GM12878 (cell line): Measurements from ENCODE around the gene DIP2C. TPM values are rescaled to one million over a fixed set of nuclear protein-coding genes. Genes with fewer than 3 reads are reported as not detected.

Source experiments
- ATAC-seq: fragments of 200-7000 bp; cut with Tn5 transposase; 3 replicates; pipeline ENCODE4 v1.9.1; 2020; ENCODE audit warnings: mild to moderate bottlenecking, moderate library complexity
- BruUV-seq: library from RNA; stranded (reverse); fragments of 400-500 nt; replicated peaks from 2 replicates; lab custom pipeline; 2021; lab: Mats Ljungman, UMichigan
- CTCF ChIA-PET: fragments of 300-600 bp; sonication (Branson Sonifier 250); formaldehyde crosslinking; extraction: SDS; loops from one replicate; lab custom pipeline; 2021; ENCODE audit warnings: inconsistent platforms; lab: Yijun Ruan, JAX
- POLR2A ChIA-PET: fragments of 350-600 bp; formaldehyde crosslinking; extraction: SDS; loops from one replicate; lab custom pipeline; 2021; ENCODE audit warnings: inconsistent platforms; lab: Charles Lee
- RAD21 ChIA-PET: fragments of 300-600 bp; sonication (Branson Sonifier 250); formaldehyde crosslinking; loops from one replicate; lab custom pipeline; 2023; ENCODE audit warnings: antibody characterized with exemption; ENCODE audit not compliant: unreplicated experiment; lab: Charles Lee
- SMC1A ChIA-PET: fragments of 300-600 bp; sonication (Branson Sonifier 250); formaldehyde crosslinking; loops from one replicate; lab custom pipeline; 2023; ENCODE audit not compliant: unreplicated experiment, uncharacterized antibody; lab: Charles Lee
- DNase-seq: peaks from one replicate; pipeline ENCODE4 v3.0.0-alpha.2; 2011; ENCODE audit warnings: low read depth, low spot score
- FAIRE-seq: peaks from 3 replicates; lab custom pipeline; 2011; peaks lifted over from hg19 to GRCh38; lab: Jason Lieb, UNC
- H2AFZ ChIP-seq: 2 replicates; pipeline ENCODE4 v1.6.0; 2011; ENCODE audit warnings: low read depth, low read length, control low read depth; ENCODE audit not compliant: control insufficient read depth
- H3K27ac ChIP-seq: 2 replicates; pipeline ENCODE4 v1.5.1; 2011; ENCODE audit warnings: control low read depth; ENCODE audit not compliant: control insufficient read depth, insufficient read depth
- H3K27me3 ChIP-seq, 2 experiments: replicated peaks in 1 of 2; 2 replicates each; pipeline versions ENCODE4 v1.6.0 to v1.6.1; 2011; ENCODE audit warnings: low read length in 1 of 2; ENCODE audit not compliant: control insufficient read depth in 2 of 2, insufficient read depth in 2 of 2
- H3K36me3 ChIP-seq, 2 experiments: 2 replicates each; pipeline ENCODE4 v1.5.1; 2011; ENCODE audit warnings: low read length in 1 of 2; ENCODE audit not compliant: control insufficient read depth in 2 of 2, insufficient read depth in 2 of 2
- H3K4me1 ChIP-seq: 2 replicates; pipeline ENCODE4 v1.6.1; 2011; ENCODE audit warnings: mild to moderate bottlenecking, low read length, moderate library complexity, mixed read lengths; ENCODE audit not compliant: control insufficient read depth, insufficient read depth
- H3K4me2 ChIP-seq: 2 replicates; pipeline ENCODE4 v1.6.0; 2011; ENCODE audit warnings: control low read depth; ENCODE audit not compliant: control insufficient read depth, insufficient read depth
- H3K4me3 ChIP-seq: fragments of 200-600 bp; sonication (generic); 2 replicates; pipeline ENCODE4 v1.5.1; 2016
- H3K79me2 ChIP-seq: 2 replicates; pipeline ENCODE4 v1.6.0; 2011; ENCODE audit warnings: low read length; ENCODE audit not compliant: control insufficient read depth, insufficient read depth
- H3K9ac ChIP-seq: 2 replicates; pipeline ENCODE4 v1.8.0; 2011; ENCODE audit warnings: low read length, control low read depth, mixed read lengths; ENCODE audit not compliant: control insufficient read depth, insufficient read depth
- H3K9me3 ChIP-seq: replicated peaks from 3 replicates; pipeline ENCODE4 v1.5.1; 2011; ENCODE audit warnings: mild to moderate bottlenecking, low read length; ENCODE audit not compliant: control insufficient read depth, insufficient read depth
- H4K20me1 ChIP-seq: 2 replicates; pipeline ENCODE4 v1.6.0; 2011; ENCODE audit not compliant: control insufficient read depth, insufficient read depth
- CHD4 ChIP-seq: fragments of 200-600 bp; sonication (generic); IDR thresholded peaks from 2 replicates; pipeline ENCODE4 v1.6.1; 2016; ENCODE audit warnings: mild to moderate bottlenecking
- DPF2 ChIP-seq: fragments of 450-650 bp; IDR thresholded peaks from 2 replicates; pipeline ENCODE4 v1.6.1; 2017; ENCODE audit warnings: mild to moderate bottlenecking
- LARP7 ChIP-seq: fragments of 450-650 bp; IDR thresholded peaks from 2 replicates; pipeline ENCODE4 v1.6.1; 2017; ENCODE audit warnings: mild to moderate bottlenecking
- MXI1 ChIP-seq: fragments of 150-350 bp; IDR thresholded peaks from 2 replicates; pipeline ENCODE4 v1.6.1; 2011; ENCODE audit warnings: low read depth, mild to moderate bottlenecking, inconsistent platforms, low read length, improper control_type of control experiment
- PML ChIP-seq: IDR thresholded peaks from 2 replicates; pipeline ENCODE4 v1.6.1; 2012; ENCODE audit warnings: low read length, inconsistent platforms
- RELA ChIP-seq: fragments of 450-650 bp; IDR thresholded peaks from 2 replicates; pipeline ENCODE4 v1.8.0; 2014; ENCODE audit warnings: borderline replicate concordance; ENCODE audit not compliant: partially characterized antibody
- TBL1XR1 ChIP-seq: IDR thresholded peaks from 2 replicates; pipeline ENCODE4 v1.6.1; 2012; ENCODE audit warnings: low read depth, low read length, improper control_type of control experiment
- TCF3 ChIP-seq: IDR thresholded peaks from 2 replicates; pipeline ENCODE4 v1.6.1; 2012; ENCODE audit warnings: low read depth, mild to moderate bottlenecking, low read length, borderline replicate concordance; ENCODE audit not compliant: insufficient read depth
- WRNIP1 ChIP-seq: IDR thresholded peaks from 2 replicates; pipeline ENCODE4 v1.6.1; 2011; ENCODE audit warnings: low read depth, low read length, improper control_type of control experiment, borderline replicate concordance
- ZNF274 ChIP-seq: IDR thresholded peaks from one replicate; pipeline ENCODE4 v1.8.0; 2011; ENCODE audit not compliant: insufficient read length, insufficient read depth
- ZNF622 ChIP-seq: fragments of 450-650 bp; IDR thresholded peaks from 2 replicates; pipeline ENCODE4 v1.6.1; 2017; ENCODE audit warnings: mild to moderate bottlenecking, inconsistent platforms
- WGBS: methylation state at CpG from one replicate; pipeline ENCODE4 v1.1.6; 2016; ENCODE audit warnings: low lambda C conversion rate; ENCODE audit not compliant: insufficient replicate concordance, insufficient coverage; ENCODE audit errors: missing lambda C conversion rate; 5-methylcytosine and 5-hydroxymethylcytosine counted together
- in situ Hi-C: fragments of 300-500 bp; cut with MboI; formaldehyde crosslinking; loops from 9 replicates; pipeline ENCODE4 v1.14.3; 2018; ENCODE audit warnings: mixed read lengths
- intact Hi-C: fragments of 100-400 bp; cut with micrococcal nuclease; formaldehyde crosslinking; loops from one replicate; pipeline ENCODE4 v1.14.2; 2022; ENCODE audit not compliant: unreplicated experiment
- polyA plus RNA-seq, 11 experiments: library from polyadenylated mRNA; depleted of rRNA in 4 of 11; unstranded in 6 of 11; stranded (reverse) in 5 of 11; fragments of >200 nt; fragmentation: Nextera tagmentation in 4 of 11; fragmentation: Illumina TruSeq in 1 of 11; extraction: Ambion mirVana in 4 of 11; extraction: Trizol in 1 of 11; gene quantifications; 1 replicate in 1 of 11; 2 replicates in 10 of 11; pipeline versions ENCODE4 v1.2.1 to v1.2.3, GENCODE V29; 2011 to 2016; ENCODE audit warnings: inconsistent platforms in 2 of 11, missing spikeins in 2 of 11, low read depth in 1 of 11
- total RNA-seq, 4 experiments: library from RNA; depleted of rRNA in 3 of 4; stranded (reverse); fragments of >200 nt in 3 of 4; fragmentation: Illumina TruSeq in 1 of 4; extraction: Trizol in 1 of 4; gene quantifications; 2 replicates each; pipeline versions ENCODE4 v1.2.1 to v1.2.3, GENCODE V29; 2013 to 2021
- TF ChIP-seq, protein P1 (sequence below): IDR thresholded peaks from 2 replicates; pipeline ENCODE4 v1.6.1; 2011; ENCODE audit warnings: borderline replicate concordance, low read depth, mild to moderate bottlenecking, moderate library complexity, low read length; ENCODE audit not compliant: insufficient read depth, poor library complexity, severe bottlenecking
- TF ChIP-seq, protein P2 (sequence below): IDR thresholded peaks from 2 replicates; pipeline ENCODE4 v1.6.1; 2012; ENCODE audit warnings: low read depth, low read length, improper control_type of control experiment

DIP2C gene
- total and polyA plus RNA-seq, 10 of the 15 experiments (the other 5 are each of a cell fraction or from before 2014, with no cell fraction given), result 0.01 to 0.10 (median 0.06) TPM

DNA sequence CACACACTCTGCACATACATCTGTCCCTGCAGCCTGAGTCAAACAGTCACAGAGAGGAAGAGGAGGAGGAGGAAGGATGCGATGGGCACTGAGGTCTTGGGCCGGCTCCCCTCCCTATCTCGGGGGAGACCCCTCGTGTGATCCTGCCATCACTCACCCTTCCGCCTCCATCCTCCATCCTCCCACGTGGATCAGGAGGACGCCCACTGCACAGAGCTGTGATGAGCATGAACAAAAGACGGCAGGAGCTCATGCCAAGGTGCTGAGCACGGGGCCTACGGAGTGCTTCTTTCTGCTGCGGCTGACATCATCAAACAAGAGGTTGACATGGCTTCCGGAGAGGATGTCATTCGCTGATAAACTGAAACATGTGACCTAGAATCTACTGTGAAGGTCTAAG is 68.0 kb downstream of the DIP2C start:
- no peak for ATAC-seq
- H3K4me1 ChIP-seq, result peaks cover 6% of the 10 kb centered on the region; the same call in 1 of the 2 replicates
- DNase-seq, result no peak
- 52% methylated on average over 13 of the region's 13 CpGs for WGBS
- no peak overlapping the region for H2AFZ ChIP-seq
- in situ Hi-C loops (no loop called here), intact Hi-C loops (no loop called here)
- ChIA-PET RAD21 (no interaction called here), POLR2A (no interaction called here), CTCF (no interaction called here), SMC1A (no interaction called here)
- peaks cover 0 to 2% of the 10 kb centered on the region in 2 experiments; a peak in 3 of 4 replicates for H3K27me3 ChIP-seq
- H4K20me1 ChIP-seq, result no peaks in the 10 kb centered on the region
- FAIRE-seq, result no peak
- no peak overlapping the region for H3K27ac ChIP-seq
- BruUV-seq, result no TSS peak
- H3K4me3 ChIP-seq, result no peak overlapping the region
- TF ChIP-seq MXI1 (no peak), CHD4 (no peak), PML (no peak), LARP7 (no peak), TBL1XR1 (no peak), ZNF274 (no peak), DPF2 (no peak), WRNIP1 (no peak), ZNF622 (no peak), TCF3 (no peak), RELA (no peak)
- TF ChIP-seq, protein P1, sequence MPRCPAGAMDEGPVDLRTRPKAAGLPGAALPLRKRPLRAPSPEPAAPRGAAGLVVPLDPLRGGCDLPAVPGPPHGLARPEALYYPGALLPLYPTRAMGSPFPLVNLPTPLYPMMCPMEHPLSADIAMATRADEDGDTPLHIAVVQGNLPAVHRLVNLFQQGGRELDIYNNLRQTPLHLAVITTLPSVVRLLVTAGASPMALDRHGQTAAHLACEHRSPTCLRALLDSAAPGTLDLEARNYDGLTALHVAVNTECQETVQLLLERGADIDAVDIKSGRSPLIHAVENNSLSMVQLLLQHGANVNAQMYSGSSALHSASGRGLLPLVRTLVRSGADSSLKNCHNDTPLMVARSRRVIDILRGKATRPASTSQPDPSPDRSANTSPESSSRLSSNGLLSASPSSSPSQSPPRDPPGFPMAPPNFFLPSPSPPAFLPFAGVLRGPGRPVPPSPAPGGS, result no peak
- TF ChIP-seq, protein P2, sequence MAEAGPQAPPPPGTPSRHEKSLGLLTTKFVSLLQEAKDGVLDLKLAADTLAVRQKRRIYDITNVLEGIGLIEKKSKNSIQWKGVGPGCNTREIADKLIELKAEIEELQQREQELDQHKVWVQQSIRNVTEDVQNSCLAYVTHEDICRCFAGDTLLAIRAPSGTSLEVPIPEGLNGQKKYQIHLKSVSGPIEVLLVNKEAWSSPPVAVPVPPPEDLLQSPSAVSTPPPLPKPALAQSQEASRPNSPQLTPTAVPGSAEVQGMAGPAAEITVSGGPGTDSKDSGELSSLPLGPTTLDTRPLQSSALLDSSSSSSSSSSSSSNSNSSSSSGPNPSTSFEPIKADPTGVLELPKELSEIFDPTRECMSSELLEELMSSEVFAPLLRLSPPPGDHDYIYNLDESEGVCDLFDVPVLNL, result no peak
- H3K4me2 ChIP-seq, result no peak overlapping the region
- no peaks in the 10 kb centered on the region for H3K9me3 ChIP-seq
- no peak overlapping the region for H3K9ac ChIP-seq
- no peaks in the 10 kb centered on the region for H3K79me2 ChIP-seq
- no peaks in the 10 kb centered on the region for H3K36me3 ChIP-seq
